H1 (cell line): ENCODE results near the gene HSDL2. TPM values are rescaled to one million over a fixed set of nuclear protein-coding genes. Genes with fewer than 3 reads are reported as not detected.

Experiments
- BACH1 ChIP-seq: IDR thresholded peaks from 2 replicates; pipeline ENCODE4 v1.6.1; 2012; ENCODE audit warnings: low read length, improper control_type of control experiment
- CREB1 ChIP-seq: IDR thresholded peaks from 2 replicates; pipeline ENCODE4 v1.6.1; 2012; ENCODE audit warnings: inconsistent platforms
- KDM5A ChIP-seq: fragments of 200-600 bp; IDR thresholded peaks from 2 replicates; pipeline ENCODE4 v1.7.1; 2012; ENCODE audit warnings: mild to moderate bottlenecking, low read length, inconsistent platforms, mixed read lengths
- RFX5 ChIP-seq: IDR thresholded peaks from 2 replicates; pipeline ENCODE4 v1.6.1; 2011; ENCODE audit warnings: low read depth, low read length, improper control_type of control experiment, borderline replicate concordance
- SIX5 ChIP-seq: IDR thresholded peaks from 2 replicates; pipeline ENCODE4 v1.6.1; 2011; ENCODE audit warnings: mild to moderate bottlenecking, low read depth, low read length
- polyA plus RNA-seq, 7 experiments: library from polyadenylated mRNA; depleted of rRNA in 3 of 7; stranded (reverse) in 5 of 7; unstranded in 2 of 7; fragments of >200 nt in 5 of 7; fragments of 200-250 nt in 2 of 7; gene quantifications; 1 replicate in 5 of 7; 2 replicates in 1 of 7; 4 replicates in 1 of 7; pipeline versions ENCODE4 v1.2.1 to v1.2.3, GENCODE V29; 2011 to 2013; ENCODE audit warnings: missing spikeins in 2 of 7, mixed read lengths in 2 of 7
- total RNA-seq: library from RNA; stranded (reverse); fragmentation: NEBNext Ultra II Directional; extraction: Animal tissue kit (Norgen Biotek cat#: 25700); gene quantifications from 2 replicates; pipeline ENCODE4 v1.2.1, GENCODE V29; 2021
- TF ChIP-seq, protein P1 (sequence below), 3 experiments: IDR thresholded peaks; 1 replicate in 2 of 3; 2 replicates in 1 of 3; pipeline versions ENCODE4 v1.5.1 to v1.6.1; 2011; ENCODE audit warnings: low read length in 3 of 3, mild to moderate bottlenecking in 3 of 3, inconsistent platforms in 2 of 3, low read depth in 1 of 3, moderate library complexity in 1 of 3; ENCODE audit not compliant: insufficient read depth in 1 of 3; ENCODE audit errors: control extremely low read depth in 1 of 3

Gene HSDL2
- total and polyA plus RNA-seq, 2 of the 8 experiments (the other 6 are each of a cell fraction or from before 2014, with no cell fraction given): 6.6 to 15.4 TPM

- TF ChIP-seq RFX5 (no peak), KDM5A (no peak), CREB1 (no peak), BACH1 (no peak), SIX5 (no peak)
- TF ChIP-seq, protein P1, sequence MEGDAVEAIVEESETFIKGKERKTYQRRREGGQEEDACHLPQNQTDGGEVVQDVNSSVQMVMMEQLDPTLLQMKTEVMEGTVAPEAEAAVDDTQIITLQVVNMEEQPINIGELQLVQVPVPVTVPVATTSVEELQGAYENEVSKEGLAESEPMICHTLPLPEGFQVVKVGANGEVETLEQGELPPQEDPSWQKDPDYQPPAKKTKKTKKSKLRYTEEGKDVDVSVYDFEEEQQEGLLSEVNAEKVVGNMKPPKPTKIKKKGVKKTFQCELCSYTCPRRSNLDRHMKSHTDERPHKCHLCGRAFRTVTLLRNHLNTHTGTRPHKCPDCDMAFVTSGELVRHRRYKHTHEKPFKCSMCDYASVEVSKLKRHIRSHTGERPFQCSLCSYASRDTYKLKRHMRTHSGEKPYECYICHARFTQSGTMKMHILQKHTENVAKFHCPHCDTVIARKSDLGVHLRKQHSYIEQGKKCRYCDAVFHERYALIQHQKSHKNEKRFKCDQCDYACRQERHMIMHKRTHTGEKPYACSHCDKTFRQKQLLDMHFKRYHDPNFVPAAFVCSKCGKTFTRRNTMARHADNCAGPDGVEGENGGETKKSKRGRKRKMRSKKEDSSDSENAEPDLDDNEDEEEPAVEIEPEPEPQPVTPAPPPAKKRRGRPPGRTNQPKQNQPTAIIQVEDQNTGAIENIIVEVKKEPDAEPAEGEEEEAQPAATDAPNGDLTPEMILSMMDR (IDR thresholded peaks at IDR 0.05; ENCODE audit: control extremely low read depth in 1 of 3, insufficient read depth in 1 of 3, low read depth in 1 of 3, low read length in 3 of 3): no peak
Observed at GRCh38 chr9:112384219-112384618, 4.3 kb downstream of the HSDL2 start (continued).
